Endothelial cell of umbilical vein (primary cell): Measurements from ENCODE around the gene COL5A1.

Experiments used
- CTCF ChIP-seq, 2 donors: IDR thresholded peaks; 1 replicate in 1 of 2; 2 replicates in 1 of 2; pipeline ENCODE4 v1.5.1; 2011; ENCODE audit warnings: low read length in 2 of 2, mild to moderate bottlenecking in 2 of 2, moderate library complexity in 2 of 2, control low read depth in 1 of 2, inconsistent platforms in 1 of 2, low read depth in 1 of 2; ENCODE audit not compliant: insufficient read depth in 1 of 2; ENCODE audit errors: extremely low read depth in 1 of 2
- EZH2 ChIP-seq: IDR thresholded peaks from 2 replicates; pipeline ENCODE4 v1.6.1; 2012; ENCODE audit warnings: borderline replicate concordance, low read depth, mild to moderate bottlenecking, moderate library complexity, low read length, inconsistent platforms; ENCODE audit not compliant: severe bottlenecking
- MAX ChIP-seq: IDR thresholded peaks from 2 replicates; pipeline ENCODE4 v1.6.1; 2011; ENCODE audit not compliant: insufficient read depth, insufficient read length
- MYC ChIP-seq: IDR thresholded peaks from one replicate; pipeline ENCODE4 v1.6.1; 2011; ENCODE audit warnings: mild to moderate bottlenecking, low read depth, low read length
- POLR2A ChIP-seq: IDR thresholded peaks from 2 replicates; pipeline ENCODE4 v1.6.1; 2012; ENCODE audit warnings: low read depth, mild to moderate bottlenecking, control low read depth, low read length
- POLR2AphosphoS5 ChIP-seq: IDR thresholded peaks from 2 replicates; pipeline ENCODE4 v1.6.1; 2012; ENCODE audit warnings: low read depth, mild to moderate bottlenecking, control low read depth, low read length, moderate library complexity; ENCODE audit not compliant: insufficient read depth

- TF ChIP-seq EZH2 (no peak), POLR2A (no peak), CTCF (IDR thresholded peaks at IDR 0.05; ENCODE audit: extremely low read depth in 1 of 2, insufficient read depth in 1 of 2, low read depth in 1 of 2, low read length in 2 of 2) (no peak), MYC (no peak), MAX (no peak), POLR2AphosphoS5 (no peak)
Observed at GRCh38 chr9:134770972-134771971, 129.7 kb downstream of the COL5A1 start.
